ENCODE measurements around the gene LDAH.

LDAH gene

DNA sequence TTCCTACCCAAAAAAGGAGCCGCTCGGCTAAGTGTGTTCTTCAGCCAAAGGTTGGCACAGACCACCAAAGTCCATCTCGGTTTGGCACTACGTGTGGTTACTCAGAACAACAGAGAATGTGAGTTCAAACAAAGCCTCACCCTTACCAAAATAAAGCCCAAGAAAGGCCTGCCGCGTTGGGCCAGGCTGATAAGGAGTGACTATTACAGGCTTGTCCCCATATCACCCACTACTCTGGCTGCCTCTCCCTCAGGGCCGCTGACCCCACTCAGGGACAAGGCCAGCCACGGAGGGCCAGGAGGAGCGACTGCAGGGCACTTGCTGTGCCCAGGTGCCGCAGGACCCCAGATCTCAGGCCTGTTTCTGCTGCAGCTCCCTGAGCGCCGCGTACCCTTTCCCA lies 185.8 kb downstream of the LDAH start:
- DNase-seq (ENCODE audit: low read depth in 1 of 2, low spot score in 1 of 2): no peak
- in situ Hi-C loops (cut with HindIII; ENCODE audit: low pct_unique_long_range_greater_than_20kb, low sequenced_read_pairs): loop anchor here (25.0 kb wide), 1 partner anchor 200 kb away; the partner anchor contains the start of gene RHOB

GRCh38 chr2:20635675-20636584 lies 187.0 kb downstream of the LDAH start:
- no peak for TF ChIP-seq JUND (IDR thresholded peaks at IDR 0.05; ENCODE audit: low read depth)
- peak; percentile 71 to 72 for DNase-seq (ENCODE audit: low read depth in 1 of 2, low spot score in 1 of 2)
- in situ Hi-C loops (cut with HindIII; ENCODE audit: low pct_unique_long_range_greater_than_20kb, low sequenced_read_pairs): loop anchor here (25.0 kb wide), 1 partner anchor 199 kb away; the partner anchor contains the start of gene RHOB

More for the DNA sequence above, 185.8 kb downstream of the LDAH start:
- no peak for TF ChIP-seq JUND (IDR thresholded peaks at IDR 0.05; ENCODE audit: low read depth)

- no peak for DNase-seq (ENCODE audit: low read depth in 1 of 2, low spot score in 1 of 2)
- in situ Hi-C loops (cut with HindIII; ENCODE audit: low pct_unique_long_range_greater_than_20kb, low sequenced_read_pairs): loop anchor here (25.0 kb wide), 1 partner anchor 198 kb away; the partner anchor contains the start of gene RHOB
- no peak for TF ChIP-seq JUND (IDR thresholded peaks at IDR 0.05; ENCODE audit: low read depth)
Observed at GRCh38 chr2:20635113-20635510, 187.8 kb downstream of the LDAH start.

DNA sequence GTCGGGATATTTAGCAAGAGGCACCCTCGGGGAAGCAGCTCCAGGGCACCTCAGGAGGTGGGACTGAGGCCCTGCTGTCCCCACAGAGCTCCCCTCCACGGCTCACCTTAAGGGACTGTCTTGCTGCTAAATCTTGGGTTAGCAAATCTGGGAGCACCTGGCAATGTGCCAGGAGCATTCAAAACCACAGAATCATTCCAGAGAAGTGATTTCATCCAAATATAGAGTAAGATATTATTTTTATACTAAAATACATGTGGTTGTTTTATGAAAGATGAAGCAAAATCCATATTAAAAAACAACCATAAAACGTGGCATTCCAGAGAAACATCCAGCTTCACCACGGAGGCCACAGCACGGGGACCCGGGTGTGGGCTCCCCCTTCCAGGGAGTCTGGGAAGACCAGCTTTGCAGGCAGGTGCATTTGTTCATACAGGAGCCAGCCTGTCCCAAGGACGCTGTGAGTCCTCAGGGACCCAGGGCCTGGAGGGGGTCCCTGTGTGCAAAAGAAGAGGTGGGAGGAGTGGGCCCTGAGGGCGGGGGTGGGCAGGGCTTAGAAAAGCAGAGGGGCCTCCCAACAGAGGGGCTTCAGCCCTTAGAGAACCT lies 188.3 kb downstream of the LDAH start:
- in situ Hi-C loops (cut with HindIII; ENCODE audit: low pct_unique_long_range_greater_than_20kb, low sequenced_read_pairs): loop anchor here (25.0 kb wide), 1 partner anchor 197 kb away; the partner anchor contains the start of gene RHOB
- TF ChIP-seq JUND (IDR thresholded peaks at IDR 0.05; ENCODE audit: low read depth): no peak
- DNase-seq (ENCODE audit: low read depth in 1 of 2, low spot score in 1 of 2): peak in 1 of 2 experiments; percentile 27
